ENCODE data around the gene WTIP. TPM values are rescaled to one million over a fixed set of nuclear protein-coding genes. Genes with fewer than 3 reads are reported as not detected.

WTIP gene
- total RNA-seq, 1 experiment from 2014 or later = 4.7 TPM

- no peaks in the 10 kb centered on the region for H3K27me3 ChIP-seq (replicated peaks; ENCODE audit: insufficient read depth, low read depth, low read length, poor library complexity)
- no peak overlapping the region for H3K4me3 ChIP-seq (ENCODE audit: low read depth, low read length, poor library complexity, severe bottlenecking)
- intact Hi-C loops (cut with micrococcal nuclease; ENCODE audit: unreplicated experiment) = no loop called here
- peaks cover 7% of the 10 kb centered on the region for H3K36me3 ChIP-seq (ENCODE audit: insufficient read depth, low read length, poor library complexity, severe bottlenecking)
- TF ChIP-seq EZH2 (IDR thresholded peaks at IDR 0.05; ENCODE audit: borderline replicate concordance, low read depth, low read length, poor library complexity, severe bottlenecking) (no peak), CTCF (conservative IDR thresholded peaks at IDR 0.05; ENCODE audit: low read depth, low read length) (no peak)
- no peaks in the 10 kb centered on the region for H3K9me3 ChIP-seq (ENCODE audit: low read depth, low read length, poor library complexity, severe bottlenecking)
- H3K4me1 ChIP-seq (ENCODE audit: insufficient read depth, low read length, poor library complexity, severe bottlenecking) = no peaks in the 10 kb centered on the region
- BruUV-seq (replicated peaks) = no TSS peak
- no peak overlapping the region for H3K27ac ChIP-seq (ENCODE audit: low read depth, low read length, poor library complexity, severe bottlenecking)
- DNase-seq (ENCODE audit: low spot score) = no peak
- POLR2A ChIA-PET (ENCODE audit: low non-redundant PET) = no interaction called here
- CTCF ChIA-PET = interaction anchor here (0.7 kb wide), 1 partner anchor 9 kb away, joined by 3 read pairs; no protein-coding TSS in a partner anchor
Measured at GRCh38 chr19:34494601-34495000, 13.0 kb downstream of the WTIP start.

- no peak for TF ChIP-seq CTCF (conservative IDR thresholded peaks at IDR 0.05; ENCODE audit: low read depth, low read length)
Measured at GRCh38 chr19:34495416-34495815, 13.9 kb downstream of the WTIP start.

GRCh38 chr19:34497112-34497805 is 15.7 kb downstream of the WTIP start:
- intact Hi-C loops (cut with micrococcal nuclease; ENCODE audit: unreplicated experiment) = no loop called here
- TF ChIP-seq CTCF (conservative IDR thresholded peaks at IDR 0.05; ENCODE audit: low read depth, low read length) = no peak
- TF ChIP-seq EZH2 (IDR thresholded peaks at IDR 0.05; ENCODE audit: borderline replicate concordance, low read depth, low read length, poor library complexity, severe bottlenecking) = no peak
- H3K36me3 ChIP-seq (ENCODE audit: insufficient read depth, low read length, poor library complexity, severe bottlenecking) = peaks cover 7% of the 10 kb centered on the region
- no peak overlapping the region for H3K27ac ChIP-seq (ENCODE audit: low read depth, low read length, poor library complexity, severe bottlenecking)
- H3K4me3 ChIP-seq (ENCODE audit: low read depth, low read length, poor library complexity, severe bottlenecking) = no peak overlapping the region
- H3K27me3 ChIP-seq (replicated peaks; ENCODE audit: insufficient read depth, low read depth, low read length, poor library complexity) = no peaks in the 10 kb centered on the region
- no TSS peak for BruUV-seq (replicated peaks)
- no peak for DNase-seq (ENCODE audit: low spot score)
- no peaks in the 10 kb centered on the region for H3K4me1 ChIP-seq (ENCODE audit: insufficient read depth, low read length, poor library complexity, severe bottlenecking)
- no peaks in the 10 kb centered on the region for H3K9me3 ChIP-seq (ENCODE audit: low read depth, low read length, poor library complexity, severe bottlenecking)
- CTCF ChIA-PET = no interaction called here
- POLR2A ChIA-PET (ENCODE audit: low non-redundant PET) = no interaction called here

More at GRCh38 chr19:34495416-34495815, 13.9 kb downstream of the WTIP start:
- POLR2A ChIA-PET (ENCODE audit: low non-redundant PET) = no interaction called here
- intact Hi-C loops (cut with micrococcal nuclease; ENCODE audit: unreplicated experiment) = no loop called here
- H3K4me1 ChIP-seq (ENCODE audit: insufficient read depth, low read length, poor library complexity, severe bottlenecking) = no peaks in the 10 kb centered on the region
- CTCF ChIA-PET = interaction anchor here (0.7 kb wide), 1 partner anchor 8 kb away, joined by 3 read pairs; no protein-coding TSS in a partner anchor
- DNase-seq (ENCODE audit: low spot score) = no peak
- peaks cover 7% of the 10 kb centered on the region for H3K36me3 ChIP-seq (ENCODE audit: insufficient read depth, low read length, poor library complexity, severe bottlenecking)
- no TSS peak for BruUV-seq (replicated peaks)
- no peak overlapping the region for H3K4me3 ChIP-seq (ENCODE audit: low read depth, low read length, poor library complexity, severe bottlenecking)
- no peaks in the 10 kb centered on the region for H3K27me3 ChIP-seq (replicated peaks; ENCODE audit: insufficient read depth, low read depth, low read length, poor library complexity)
- no peak overlapping the region for H3K27ac ChIP-seq (ENCODE audit: low read depth, low read length, poor library complexity, severe bottlenecking)
- no peaks in the 10 kb centered on the region for H3K9me3 ChIP-seq (ENCODE audit: low read depth, low read length, poor library complexity, severe bottlenecking)

Data from A673 (cell line).